CD14-positive monocyte (primary cell): Measurements from ENCODE around the gene TMEM198. TPM values are rescaled to one million over a fixed set of nuclear protein-coding genes. Genes with fewer than 3 reads are reported as not detected.
A peak's percentile ranks its signal among the peaks of the same experiment; 100 is the strongest.

ENCODE experiments used
- DNase-seq, 3 donors: peaks; one replicate each; pipeline ENCODE4 v3.0.0-alpha.2; 2011 to 2022
- H2AFZ ChIP-seq: 2 replicates; pipeline ENCODE4 v1.6.0; 2012; ENCODE audit warnings: mild to moderate bottlenecking, low read depth, low read length, inconsistent platforms; ENCODE audit not compliant: insufficient read depth, poor library complexity, severe bottlenecking
- H3K27ac ChIP-seq, 2 donors: 1 replicate in 1 of 2; 2 replicates in 1 of 2; pipeline ENCODE4 v1.5.1; 2012 to 2013; ENCODE audit warnings: low read length in 2 of 2, control low read depth in 1 of 2, inconsistent platforms in 1 of 2, low read depth in 1 of 2, mild to moderate bottlenecking in 1 of 2
- H3K27me3 ChIP-seq, 2 donors: one replicate each; pipeline versions ENCODE4 v1.6.0 to v1.6.1; 2011 to 2013; ENCODE audit warnings: low read length in 2 of 2; ENCODE audit not compliant: control insufficient read depth in 2 of 2, insufficient read depth in 2 of 2
- H3K36me3 ChIP-seq, 2 donors: replicated peaks in 1 of 2; 1 replicate in 1 of 2; 2 replicates in 1 of 2; pipeline versions ENCODE4 v1.5.1 to v1.6.1; 2012 to 2013; ENCODE audit warnings: low read length in 2 of 2, control low read depth in 1 of 2, inconsistent platforms in 1 of 2, mild to moderate bottlenecking in 1 of 2; ENCODE audit not compliant: insufficient read depth in 2 of 2, control insufficient read depth in 1 of 2
- H3K4me1 ChIP-seq, 2 donors: 1 replicate in 1 of 2; 2 replicates in 1 of 2; pipeline versions ENCODE4 v1.5.1 to v1.6.1; 2012 to 2013; ENCODE audit warnings: low read length in 2 of 2, control low read depth in 1 of 2, inconsistent platforms in 1 of 2, mild to moderate bottlenecking in 1 of 2, moderate library complexity in 1 of 2; ENCODE audit not compliant: insufficient read depth in 2 of 2, control insufficient read depth in 1 of 2
- H3K4me2 ChIP-seq: replicated peaks from 2 replicates; pipeline ENCODE3; 2012; ENCODE audit warnings: low read length, moderate library complexity, mild to moderate bottlenecking; ENCODE audit not compliant: poor library complexity, severe bottlenecking; ENCODE audit errors: extremely low read depth
- H3K4me3 ChIP-seq, 3 experiments: fragments of 200-600 bp in 1 of 3; sonication (generic) in 1 of 3; replicated peaks in 1 of 3; 1 replicate in 2 of 3; 2 replicates in 1 of 3; pipeline ENCODE4 v1.5.1; 2011 to 2013; ENCODE audit warnings: low read length in 3 of 3, mild to moderate bottlenecking in 3 of 3, control low read depth in 2 of 3, low read depth in 2 of 3, inconsistent platforms in 1 of 3, moderate library complexity in 1 of 3
- H3K79me2 ChIP-seq: 2 replicates; pipeline ENCODE4 v1.6.0; 2012; ENCODE audit warnings: mild to moderate bottlenecking, control low read depth, inconsistent platforms, low read length, moderate library complexity; ENCODE audit not compliant: insufficient read depth
- H3K9ac ChIP-seq: 2 replicates; pipeline ENCODE4 v1.6.0; 2017; ENCODE audit warnings: low read length, mild to moderate bottlenecking; ENCODE audit not compliant: insufficient read depth, poor library complexity, severe bottlenecking
- H3K9me3 ChIP-seq, 2 donors: replicated peaks in 1 of 2; 1 replicate in 1 of 2; 2 replicates in 1 of 2; pipeline versions ENCODE4 v1.5.1 to v1.6.1; 2012 to 2013; ENCODE audit warnings: low read length in 2 of 2, control low read depth in 1 of 2; ENCODE audit not compliant: control insufficient read depth in 1 of 2, insufficient read depth in 1 of 2
- H4K20me1 ChIP-seq: 2 replicates; pipeline ENCODE4 v1.6.0; 2012; ENCODE audit warnings: mild to moderate bottlenecking, low read length, control low read depth, moderate library complexity; ENCODE audit not compliant: insufficient read depth
- H3K27ac Mint-ChIP-seq, 7 donors: one replicate each; pipeline ENCODE4 v1.8.0; 2020; ENCODE audit warnings: mild to moderate bottlenecking in 7 of 7, mixed read lengths in 7 of 7, moderate library complexity in 6 of 7, inconsistent platforms in 2 of 7
- H3K27me3 Mint-ChIP-seq, 3 donors: one replicate each; pipeline ENCODE4 v1.8.0; 2021 to 2022; ENCODE audit warnings: low read depth in 3 of 3, mild to moderate bottlenecking in 3 of 3, mixed read lengths in 3 of 3, moderate library complexity in 3 of 3, inconsistent platforms in 1 of 3
- H3K36me3 Mint-ChIP-seq, 2 donors: one replicate each; pipeline ENCODE4 v1.8.0; 2020; ENCODE audit warnings: mixed read lengths in 2 of 2, inconsistent platforms in 1 of 2, mild to moderate bottlenecking in 1 of 2
- H3K4me1 Mint-ChIP-seq: one replicate; pipeline ENCODE4 v1.8.0; 2020; ENCODE audit warnings: mild to moderate bottlenecking, mixed read lengths
- H3K4me3 Mint-ChIP-seq, 2 donors: one replicate each; pipeline ENCODE4 v1.8.0; 2020; ENCODE audit warnings: mild to moderate bottlenecking in 2 of 2, mixed read lengths in 2 of 2, moderate library complexity in 1 of 2
- H3K9me3 Mint-ChIP-seq, 7 donors: one replicate each; pipeline ENCODE4 v1.8.0; 2020 to 2022; ENCODE audit warnings: mixed read lengths in 7 of 7, mild to moderate bottlenecking in 6 of 7, moderate library complexity in 6 of 7, inconsistent platforms in 2 of 7
- CTCF ChIP-seq: fragments of 200-600 bp; IDR thresholded peaks from one replicate; pipeline ENCODE4 v1.8.0; 2022; ENCODE audit warnings: antibody characterized with exemption, mild to moderate bottlenecking
- WGBS: methylation state at CpG from one replicate; pipeline ENCODE4 v1.1.5; 2013; ENCODE audit warnings: missing lambda C conversion rate; ENCODE audit not compliant: insufficient coverage; 5-methylcytosine and 5-hydroxymethylcytosine counted together
- intact Hi-C, 2 donors: fragments of 100-400 bp; cut with micrococcal nuclease; formaldehyde crosslinking; loops; one replicate each; pipeline versions ENCODE4 v1.15.0 to v1.15.1; 2023
- polyA plus RNA-seq, 3 donors: library from polyadenylated mRNA; depleted of rRNA in 1 of 3; unstranded in 2 of 3; stranded (reverse) in 1 of 3; fragments of 300-500 nt in 2 of 3; fragments of >200 nt in 1 of 3; fragmentation: Illumina TruSeq in 2 of 3; gene quantifications; 1 replicate in 2 of 3; 2 replicates in 1 of 3; pipeline ENCODE4 v1.2.3, GENCODE V29; 2012 to 2021

TMEM198 gene
- polyA plus RNA-seq, 3 donors, result not detected

GRCh38 chr2:219510512-219511135 lies 33.2 kb upstream of the TMEM198 start:
- H2AFZ ChIP-seq, result no peak overlapping the region
- peaks cover 6% of the 10 kb centered on the region for H4K20me1 ChIP-seq
- no peaks in the 10 kb centered on the region for H3K79me2 ChIP-seq
- H3K9me3 Mint-ChIP-seq, result peaks cover 2 to 23% (median 14%) of the 10 kb centered on the region in 7 donors
- peaks cover 33 to 71% of the 10 kb centered on the region in 2 donors for H3K27me3 ChIP-seq
- peaks cover 22 to 23% of the 10 kb centered on the region in 2 donors for H3K36me3 Mint-ChIP-seq
- no peak overlapping the region for H3K27ac ChIP-seq
- intact Hi-C loops, result no loop called here
- H3K4me2 ChIP-seq, result peak overlapping the region; percentile 41
- H3K36me3 ChIP-seq, result peaks cover 15 to 20% of the 10 kb centered on the region in 2 donors
- DNase-seq, result no peak
- no peak overlapping the region for H3K9ac ChIP-seq
- no peak overlapping the region for H3K27ac Mint-ChIP-seq
- no peaks in the 10 kb centered on the region for H3K4me1 ChIP-seq
- TF ChIP-seq CTCF, result no peak
- WGBS, result 13% methylated on average over 11 of the region's 22 CpGs
- H3K4me3 ChIP-seq, result peak overlapping the region in 1 of 3 experiments; percentile 28
- peaks cover 6 to 26% of the 10 kb centered on the region in 2 donors for H3K9me3 ChIP-seq
- peak overlapping the region in 1 of 2 donors; percentile 83 for H3K4me3 Mint-ChIP-seq
- H3K27me3 Mint-ChIP-seq, result peaks cover 60 to 77% (median 67%) of the 10 kb centered on the region in 3 donors
- peaks cover 18% of the 10 kb centered on the region for H3K4me1 Mint-ChIP-seq

GRCh38 chr2:219511547-219512325 lies 32.1 kb upstream of the TMEM198 start:
- H3K27me3 ChIP-seq, result peaks cover 33 to 78% of the 10 kb centered on the region in 2 donors
- H3K27me3 Mint-ChIP-seq, result peaks cover 68 to 87% (median 74%) of the 10 kb centered on the region in 3 donors
- H3K9me3 Mint-ChIP-seq, result peaks cover 2 to 24% (median 14%) of the 10 kb centered on the region in 7 donors
- DNase-seq, result no peak
- H3K4me1 Mint-ChIP-seq, result peaks cover 18% of the 10 kb centered on the region
- 5% methylated on average over 9 of the region's 15 CpGs for WGBS
- intact Hi-C loops, result no loop called here
- peaks cover 4 to 9% of the 10 kb centered on the region in 2 donors for H3K36me3 ChIP-seq
- no peak overlapping the region for H3K27ac ChIP-seq
- no peak overlapping the region for H2AFZ ChIP-seq
- H3K4me3 ChIP-seq, result no peak overlapping the region
- H3K4me1 ChIP-seq, result no peaks in the 10 kb centered on the region
- peak overlapping the region in 1 of 2 donors; percentile 83 for H3K4me3 Mint-ChIP-seq
- H3K9ac ChIP-seq, result no peak overlapping the region
- H3K27ac Mint-ChIP-seq, result no peak overlapping the region
- TF ChIP-seq CTCF, result no peak
- peaks cover 6 to 26% of the 10 kb centered on the region in 2 donors for H3K9me3 ChIP-seq
- peaks cover 11 to 12% of the 10 kb centered on the region in 2 donors for H3K36me3 Mint-ChIP-seq
- no peak overlapping the region for H3K4me2 ChIP-seq
- H3K79me2 ChIP-seq, result no peaks in the 10 kb centered on the region
- H4K20me1 ChIP-seq, result peaks cover 6% of the 10 kb centered on the region
